H1 (cell line): Measurements from ENCODE around the gene RPP25L. TPM values are rescaled to one million over a fixed set of nuclear protein-coding genes. Genes with fewer than 3 reads are reported as not detected.

ENCODE experiments used
- CREB1 ChIP-seq: IDR thresholded peaks from 2 replicates; pipeline ENCODE4 v1.6.1; 2012; ENCODE audit warnings: inconsistent platforms
- RFX5 ChIP-seq: IDR thresholded peaks from 2 replicates; pipeline ENCODE4 v1.6.1; 2011; ENCODE audit warnings: low read depth, low read length, improper control_type of control experiment, borderline replicate concordance
- SP1 ChIP-seq: IDR thresholded peaks from 2 replicates; pipeline ENCODE4 v1.6.1; 2011; ENCODE audit warnings: low read depth, low read length
- SP2 ChIP-seq: IDR thresholded peaks from 2 replicates; pipeline ENCODE4 v1.6.1; 2012; ENCODE audit warnings: mild to moderate bottlenecking, low read length, inconsistent platforms
- SP4 ChIP-seq: IDR thresholded peaks from 2 replicates; pipeline ENCODE4 v1.6.1; 2012; ENCODE audit warnings: low read length, inconsistent platforms
- TEAD4 ChIP-seq: IDR thresholded peaks from 2 replicates; pipeline ENCODE4 v1.6.1; 2012; ENCODE audit warnings: low read depth, low read length, inconsistent platforms, mixed read lengths
- polyA plus RNA-seq, 7 experiments: library from polyadenylated mRNA; depleted of rRNA in 3 of 7; stranded (reverse) in 5 of 7; unstranded in 2 of 7; fragments of >200 nt in 5 of 7; fragments of 200-250 nt in 2 of 7; gene quantifications; 1 replicate in 5 of 7; 2 replicates in 1 of 7; 4 replicates in 1 of 7; pipeline versions ENCODE4 v1.2.1 to v1.2.3, GENCODE V29; 2011 to 2013; ENCODE audit warnings: missing spikeins in 2 of 7, mixed read lengths in 2 of 7
- total RNA-seq: library from RNA; stranded (reverse); fragmentation: NEBNext Ultra II Directional; extraction: Animal tissue kit (Norgen Biotek cat#: 25700); gene quantifications from 2 replicates; pipeline ENCODE4 v1.2.1, GENCODE V29; 2021

The RPP25L gene
- total and polyA plus RNA-seq, 2 of the 8 experiments (the other 6 are each of a cell fraction or from before 2014, with no cell fraction given) = 21.6 to 75.0 TPM

DNA sequence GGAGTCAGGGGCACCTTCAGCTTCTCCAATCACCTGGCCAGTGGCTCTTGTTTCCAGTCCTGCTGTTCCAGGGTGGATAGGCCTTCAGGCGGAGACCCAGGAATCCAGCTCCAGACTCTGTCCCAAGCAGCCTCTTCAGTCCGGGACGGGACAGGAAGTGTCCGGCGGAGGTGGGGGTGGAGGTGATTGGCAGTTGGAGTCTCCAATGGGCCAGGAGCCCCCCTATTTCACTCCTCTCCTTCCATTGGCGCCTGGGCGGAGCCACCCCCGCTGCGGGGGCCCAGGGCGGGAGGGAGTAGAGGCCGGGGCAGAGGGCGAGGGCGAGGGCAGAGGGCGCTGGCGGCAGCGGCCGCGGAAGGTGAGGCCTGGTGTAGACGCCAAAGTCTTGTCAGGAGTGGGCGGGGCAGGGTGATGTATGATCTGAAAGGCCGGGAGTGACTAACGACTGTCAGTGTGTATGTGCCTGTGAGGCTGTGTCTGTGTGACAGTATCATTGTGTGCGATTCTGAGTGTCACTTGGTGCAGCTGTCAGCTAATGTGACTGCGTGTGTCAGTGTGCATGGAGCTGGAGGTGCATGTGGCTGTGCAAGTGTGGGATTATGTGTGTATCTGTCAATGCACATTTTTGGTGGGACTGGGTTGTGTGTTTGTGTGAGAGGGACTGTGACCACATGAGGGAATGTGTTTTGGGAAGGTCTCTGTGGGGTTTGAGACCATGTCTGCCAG, 40.1 kb upstream of the RPP25L start, which contains the start of gene IL11RA (continued):
- TF ChIP-seq RFX5 = no peak
- TF ChIP-seq SP1 = peak; percentile 86
- TF ChIP-seq CREB1 = no peak
- no peak for TF ChIP-seq SP4
- peak; percentile 47 for TF ChIP-seq SP2
- TF ChIP-seq TEAD4 = no peak
